Activated CD4-positive, alpha-beta memory T cell treated with anti-CD3 and anti-CD28 coated beads, Interleukin-2, amount 10 ng/mL, durations not matched to agents 7 days and 5 days (primary cell): ENCODE measurements around the gene ZNF200. TPM values are rescaled to one million over a fixed set of nuclear protein-coding genes. Genes with fewer than 3 reads are reported as not detected.

Source experiments
- CTCF ChIA-PET: fragments of 350-600 bp; sonication (Branson Sonifier 250); formaldehyde crosslinking; loops from one replicate; lab custom pipeline; 2021; ENCODE audit warnings: antibody characterized with exemption, inconsistent platforms; lab: Charles Lee
- POLR2A ChIA-PET: fragments of 350-600 bp; sonication (Branson Sonifier 250); formaldehyde crosslinking; loops from one replicate; lab custom pipeline; 2021; ENCODE audit warnings: antibody characterized with exemption; lab: Charles Lee
- DNase-seq: peaks from one replicate; pipeline ENCODE4 v3.0.0-alpha.2; 2020
- H3K27ac Mint-ChIP-seq: one replicate; pipeline ENCODE4 v1.8.0; 2021; ENCODE audit warnings: mild to moderate bottlenecking, mixed read lengths
- H3K27me3 Mint-ChIP-seq: one replicate; pipeline ENCODE4 v1.8.0; 2021; ENCODE audit warnings: mixed read lengths
- H3K36me3 Mint-ChIP-seq: one replicate; pipeline ENCODE4 v1.8.0; 2021; ENCODE audit warnings: low read depth, mixed read lengths
- H3K4me1 Mint-ChIP-seq: one replicate; pipeline ENCODE4 v1.8.0; 2021; ENCODE audit warnings: mixed read lengths
- H3K4me3 Mint-ChIP-seq: one replicate; pipeline ENCODE4 v1.8.0; 2021; ENCODE audit warnings: mild to moderate bottlenecking, mixed read lengths
- H3K9me3 Mint-ChIP-seq: one replicate; pipeline ENCODE4 v1.8.0; 2021; ENCODE audit warnings: mixed read lengths
- total RNA-seq, 2 experiments: library from RNA; stranded (reverse); gene quantifications; one replicate each; pipeline ENCODE4 v1.2.3, GENCODE V29; 2021

Gene ZNF200
- total RNA-seq, 2 experiments from 2014 or later: 13.1 to 14.9 TPM

- Mint-ChIP-seq H3K36me3 (no peaks in the 10 kb centered on the region), H3K4me1 (no peaks in the 10 kb centered on the region), H3K27ac (no peak overlapping the region), H3K27me3 (no peaks in the 10 kb centered on the region), H3K9me3 (peaks cover 2% of the 10 kb centered on the region), H3K4me3 (no peak overlapping the region)
- no peak for DNase-seq
- CTCF ChIA-PET: no interaction called here
- POLR2A ChIA-PET: interaction anchor here (1.4 kb wide), 1 partner anchor 13 kb away, joined by 4 read pairs; no protein-coding TSS in a partner anchor
Observed at GRCh38 chr16:3248596-3248995, 13.6 kb upstream of the ZNF200 start.

- Mint-ChIP-seq H3K27me3 (no peaks in the 10 kb centered on the region), H3K9me3 (peaks cover 4% of the 10 kb centered on the region), H3K4me3 (no peak overlapping the region), H3K27ac (no peak overlapping the region), H3K4me1 (no peaks in the 10 kb centered on the region), H3K36me3 (no peaks in the 10 kb centered on the region)
- no peak for DNase-seq
- POLR2A ChIA-PET: no interaction called here
- CTCF ChIA-PET: no interaction called here
Observed at GRCh38 chr16:3246876-3247275, 11.9 kb upstream of the ZNF200 start.

GRCh38 chr16:3246002-3246401 is 11.0 kb upstream of the ZNF200 start:
- no peaks in the 10 kb centered on the region for H3K4me1 Mint-ChIP-seq
- H3K36me3 Mint-ChIP-seq: no peaks in the 10 kb centered on the region
- H3K27me3 Mint-ChIP-seq: no peaks in the 10 kb centered on the region
- no peak overlapping the region for H3K4me3 Mint-ChIP-seq
- DNase-seq: no peak
- POLR2A ChIA-PET: no interaction called here
- no peak overlapping the region for H3K27ac Mint-ChIP-seq
- CTCF ChIA-PET: no interaction called here
- H3K9me3 Mint-ChIP-seq: peaks cover 4% of the 10 kb centered on the region

DNA sequence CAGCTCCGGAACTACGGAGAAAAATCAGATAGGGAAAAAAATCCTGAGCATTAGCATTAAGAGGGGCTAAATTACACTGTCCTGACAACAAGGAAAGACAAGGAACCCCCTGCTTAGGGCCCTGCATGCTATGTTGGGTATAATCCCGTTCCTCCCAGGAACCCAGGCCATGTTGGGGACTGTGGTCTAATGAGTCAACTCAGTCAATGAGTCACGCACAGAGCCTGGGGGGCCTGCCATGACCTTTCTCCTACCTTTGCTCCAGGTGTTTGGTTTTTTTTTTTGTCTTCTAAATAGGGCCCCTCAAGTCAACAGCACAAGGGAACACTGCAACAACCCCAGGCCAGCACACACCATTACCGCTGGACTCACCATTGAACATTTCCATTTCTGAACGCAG is 8.9 kb upstream of the ZNF200 start:
- Mint-ChIP-seq H3K27ac (no peak overlapping the region), H3K27me3 (no peaks in the 10 kb centered on the region), H3K4me1 (no peaks in the 10 kb centered on the region), H3K36me3 (no peaks in the 10 kb centered on the region), H3K9me3 (peaks cover 4% of the 10 kb centered on the region), H3K4me3 (no peak overlapping the region)
- ChIA-PET CTCF (no interaction called here), POLR2A (no interaction called here)
- no peak for DNase-seq

DNA sequence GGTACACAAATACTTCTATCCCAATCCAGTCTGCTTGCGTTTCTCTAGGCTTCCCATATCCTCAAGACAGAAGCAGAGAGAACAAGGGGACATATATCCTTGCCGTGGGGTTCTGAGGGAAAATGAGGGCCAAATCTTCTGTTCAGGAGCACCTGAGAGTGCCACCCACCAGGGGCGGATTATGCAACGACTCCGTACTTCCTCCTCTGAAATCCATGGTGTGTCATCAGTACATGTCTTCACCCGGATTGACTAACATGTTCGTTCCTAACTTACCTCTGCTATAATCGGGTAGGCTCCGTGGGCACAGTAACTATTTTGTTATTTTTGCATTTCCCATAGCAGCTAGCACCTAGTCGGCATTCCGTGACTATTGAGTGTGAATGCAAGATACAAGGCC is 7.8 kb upstream of the ZNF200 start:
- POLR2A ChIA-PET: no interaction called here
- Mint-ChIP-seq H3K9me3 (peaks cover 4% of the 10 kb centered on the region), H3K27me3 (no peaks in the 10 kb centered on the region), H3K4me3 (no peak overlapping the region), H3K27ac (no peak overlapping the region), H3K36me3 (no peaks in the 10 kb centered on the region), H3K4me1 (no peaks in the 10 kb centered on the region)
- CTCF ChIA-PET: no interaction called here
- DNase-seq: no peak

- ChIA-PET POLR2A (no interaction called here), CTCF (no interaction called here)
- Mint-ChIP-seq H3K9me3 (peaks cover 4% of the 10 kb centered on the region), H3K4me3 (no peak overlapping the region), H3K27ac (no peak overlapping the region), H3K27me3 (no peaks in the 10 kb centered on the region), H3K4me1 (no peaks in the 10 kb centered on the region), H3K36me3 (no peaks in the 10 kb centered on the region)
- DNase-seq: no peak
Observed at GRCh38 chr16:3241761-3242160, 6.8 kb upstream of the ZNF200 start.

DNA sequence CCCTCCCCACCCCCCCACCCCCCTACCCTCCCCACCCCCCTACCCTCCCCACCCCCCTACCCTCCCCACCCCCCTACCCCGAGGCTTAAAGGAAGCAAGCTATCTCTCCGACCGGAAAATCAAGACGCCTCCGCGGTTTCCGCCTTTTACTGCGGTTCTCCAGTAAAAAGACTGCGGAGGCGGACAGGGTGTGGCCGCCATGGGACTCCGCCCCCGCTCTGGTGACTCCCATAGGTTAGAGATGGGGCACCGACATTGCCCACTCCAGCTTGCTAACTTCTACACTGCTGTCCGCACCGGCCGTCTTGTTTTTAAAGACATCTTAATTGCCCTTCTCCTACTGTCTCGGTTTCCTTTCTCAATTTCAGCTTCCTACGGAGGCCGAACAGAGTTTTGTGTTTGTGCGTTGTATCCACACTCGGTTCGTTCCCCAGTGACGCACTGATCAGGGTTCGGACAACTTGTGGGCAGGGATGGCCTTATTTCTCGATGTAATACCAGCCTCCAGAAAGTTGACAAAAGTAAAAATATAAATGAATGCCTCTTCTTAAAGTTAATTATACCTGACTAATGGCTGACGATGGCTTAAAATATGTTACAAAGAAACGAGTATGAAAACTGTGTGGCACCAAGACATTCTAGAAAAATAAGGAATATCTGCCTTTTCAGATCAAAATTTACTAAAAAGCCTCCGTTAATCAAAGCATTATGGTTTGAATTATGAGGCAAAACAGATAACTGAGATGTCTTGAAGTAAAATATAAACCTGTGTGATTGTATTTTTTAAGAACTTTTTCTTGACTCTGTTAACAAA is 1.1 kb upstream of the ZNF200 start:
- Mint-ChIP-seq H3K36me3 (peaks cover 45% of the 10 kb centered on the region), H3K27ac (peak overlapping the region; percentile 77), H3K4me1 (peaks cover 31% of the 10 kb centered on the region), H3K4me3 (peak overlapping the region; percentile 65), H3K27me3 (no peaks in the 10 kb centered on the region), H3K9me3 (peaks cover 26% of the 10 kb centered on the region)
- peak; percentile 76 for DNase-seq
- CTCF ChIA-PET: interaction anchor here (1.3 kb wide), 1 partner anchor 44 kb away, joined by 3 read pairs; no protein-coding TSS in a partner anchor
- POLR2A ChIA-PET: interaction anchor here (0.7 to 3.4 kb wide), 12 partner anchors 13 to 273 kb away, joined by 3 to 28 read pairs (median 6); partner anchors contain the start of genes NAA60, ZNF174, ZNF263 and ZNF597

- DNase-seq: no peak
- POLR2A ChIA-PET: interaction anchor here (0.8 to 3.4 kb wide), 17 partner anchors 11 to 275 kb away, joined by 3 to 28 read pairs (median 6); partner anchors contain the start of genes OR1F1, TIGD7, ZNF174 and ZNF263
- peak overlapping the region; percentile 83 for H3K4me3 Mint-ChIP-seq
- CTCF ChIA-PET: interaction anchor here (0.6 kb wide), 1 partner anchor 232 kb away, joined by 4 read pairs; no protein-coding TSS in a partner anchor
- peak overlapping the region; percentile 97 for H3K27ac Mint-ChIP-seq
- H3K9me3 Mint-ChIP-seq: peaks cover 39% of the 10 kb centered on the region
- H3K4me1 Mint-ChIP-seq: peaks cover 31% of the 10 kb centered on the region
- H3K36me3 Mint-ChIP-seq: peaks cover 59% of the 10 kb centered on the region
- H3K27me3 Mint-ChIP-seq: no peaks in the 10 kb centered on the region
Observed at GRCh38 chr16:3234543-3234856, 458 bp downstream of the ZNF200 start.

- Mint-ChIP-seq H3K27me3 (no peaks in the 10 kb centered on the region), H3K27ac (no peak overlapping the region), H3K9me3 (peaks cover 59% of the 10 kb centered on the region), H3K4me1 (no peaks in the 10 kb centered on the region), H3K36me3 (peaks cover 71% of the 10 kb centered on the region), H3K4me3 (no peak overlapping the region)
- POLR2A ChIA-PET: interaction anchor here (0.7 to 1.1 kb wide), 2 partner anchors 10 to 185 kb away, joined by 3 to 5 read pairs; no protein-coding TSS in a partner anchor
- no peak for DNase-seq
- CTCF ChIA-PET: no interaction called here
Observed at GRCh38 chr16:3223913-3224515, 10.9 kb downstream of the ZNF200 start.

DNA sequence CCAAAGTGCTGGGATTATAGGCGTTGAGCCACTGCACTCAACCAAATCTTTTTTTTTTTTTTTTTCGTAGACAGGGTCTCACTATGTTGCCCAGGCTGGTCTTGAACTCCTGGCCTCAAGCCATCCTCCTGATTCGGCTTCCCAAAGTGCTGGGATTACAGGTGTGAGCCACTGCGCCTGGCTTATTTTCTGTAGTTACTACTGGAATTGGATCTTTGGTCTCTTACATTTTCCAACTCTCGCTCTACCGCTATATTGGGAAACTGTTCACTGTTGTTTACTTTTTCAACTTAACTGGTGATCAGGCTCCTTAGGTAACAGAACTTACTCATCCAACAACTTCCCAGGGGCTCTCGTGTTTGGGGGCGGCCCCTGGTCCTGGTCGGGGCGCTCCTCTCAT is 14.1 kb downstream of the ZNF200 start:
- H3K9me3 Mint-ChIP-seq: peaks cover 59% of the 10 kb centered on the region
- DNase-seq: no peak
- CTCF ChIA-PET: no interaction called here
- no peak overlapping the region for H3K27ac Mint-ChIP-seq
- H3K36me3 Mint-ChIP-seq: peaks cover 64% of the 10 kb centered on the region
- H3K4me3 Mint-ChIP-seq: no peak overlapping the region
- no peaks in the 10 kb centered on the region for H3K27me3 Mint-ChIP-seq
- POLR2A ChIA-PET: interaction anchor here (0.9 to 2.6 kb wide), 2 partner anchors 14 kb away, joined by 4 to 17 read pairs; partner anchors contain the start of gene ZNF200
- peaks cover 17% of the 10 kb centered on the region for H3K4me1 Mint-ChIP-seq

GRCh38 chr16:3216263-3216640 is 18.7 kb downstream of the ZNF200 start:
- Mint-ChIP-seq H3K27me3 (no peaks in the 10 kb centered on the region), H3K4me3 (no peak overlapping the region), H3K27ac (peak overlapping the region; percentile 99), H3K4me1 (peaks cover 35% of the 10 kb centered on the region), H3K36me3 (peaks cover 52% of the 10 kb centered on the region), H3K9me3 (peaks cover 42% of the 10 kb centered on the region)
- ChIA-PET POLR2A (interaction anchor here (0.5 to 2.4 kb wide), 11 partner anchors 9 to 185 kb away, joined by 3 to 15 read pairs (median 6); partner anchors contain the start of genes ZNF174, ZNF200 and ZSCAN32), CTCF (interaction anchor here (1.2 kb wide), 1 partner anchor 68 kb away, joined by 3 read pairs; no protein-coding TSS in a partner anchor)
- no peak for DNase-seq

DNA sequence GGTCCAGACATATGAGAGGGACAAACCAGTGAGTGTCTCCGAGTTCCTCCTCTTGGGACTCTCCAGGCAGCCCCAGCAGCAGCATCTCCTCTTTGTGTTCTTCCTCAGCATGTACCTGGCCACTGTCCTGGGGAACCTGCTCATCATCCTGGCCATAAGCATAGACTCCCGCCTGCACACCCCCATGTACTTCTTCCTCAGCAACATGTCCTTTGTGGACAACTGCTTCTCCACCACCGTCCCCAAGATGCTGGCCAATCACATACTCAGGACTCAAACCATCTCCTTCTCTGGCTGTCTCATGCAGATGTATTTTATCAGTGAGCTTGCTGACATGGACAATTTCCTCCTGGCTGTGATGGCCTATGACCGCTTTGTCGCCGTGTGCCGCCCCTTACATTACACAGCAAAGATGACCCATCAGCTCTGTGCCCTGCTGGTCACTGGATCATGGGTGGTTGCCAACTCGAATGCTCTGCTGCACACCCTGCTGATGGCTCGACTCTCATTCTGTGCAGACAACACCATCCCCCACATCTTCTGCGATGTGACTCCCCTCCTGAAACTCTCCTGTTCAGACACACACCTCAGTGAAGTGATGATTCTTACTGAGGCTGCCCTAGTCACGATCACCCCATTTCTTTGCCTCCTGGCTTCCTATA is 19.2 kb downstream of the ZNF200 start:
- H3K9me3 Mint-ChIP-seq: peaks cover 41% of the 10 kb centered on the region
- peaks cover 35% of the 10 kb centered on the region for H3K4me1 Mint-ChIP-seq
- DNase-seq: no peak
- H3K27me3 Mint-ChIP-seq: no peaks in the 10 kb centered on the region
- ChIA-PET CTCF (interaction anchor here (1.2 kb wide), 1 partner anchor 69 kb away, joined by 3 read pairs; no protein-coding TSS in a partner anchor), POLR2A (interaction anchor here (0.9 to 2.4 kb wide), 10 partner anchors 13 to 185 kb away, joined by 3 to 15 read pairs (median 6); partner anchors contain the start of genes ZNF174, ZNF200 and ZSCAN32)
- H3K36me3 Mint-ChIP-seq: peaks cover 52% of the 10 kb centered on the region
- peak overlapping the region; percentile 99 for H3K27ac Mint-ChIP-seq
- peak overlapping the region; percentile 35 for H3K4me3 Mint-ChIP-seq
